Measurements from ENCODE around the gene QPCT. TPM values are rescaled to one million over a fixed set of nuclear protein-coding genes. Genes with fewer than 3 reads are reported as not detected.

Gene QPCT
- total and polyA plus RNA-seq, 2 of the 4 experiments (the other 2 are of a cell fraction), result 1.9 to 2.2 TPM

DNA sequence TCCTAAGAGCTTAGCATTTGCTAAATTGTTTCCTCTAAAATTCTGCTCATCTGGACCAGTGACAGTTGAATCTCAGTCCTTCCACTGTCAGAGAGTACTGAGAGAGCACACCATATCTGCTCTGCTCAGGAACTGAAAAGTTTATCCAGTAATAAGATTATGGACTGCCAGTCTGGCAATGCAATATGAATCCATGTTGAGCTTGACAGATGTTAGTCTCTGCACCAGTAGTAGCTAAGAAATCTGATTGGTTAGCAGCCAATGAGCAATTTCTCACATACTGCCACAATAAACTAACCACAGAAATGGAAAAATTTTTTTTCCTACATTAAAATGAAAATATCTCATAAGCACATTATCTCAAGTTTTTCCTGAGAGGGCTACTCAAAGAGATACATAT lies 22.1 kb upstream of the QPCT start:
- dilution Hi-C loops (cut with HindIII; ENCODE audit: low sequenced_read_pairs, unreplicated experiment) (no loop called here), intact Hi-C loops (cut with micrococcal nuclease) (loop anchor here (5.0 to 10.0 kb wide), 2 partner anchors 35 to 158 kb away; no protein-coding TSS in a partner anchor), in situ Hi-C loops (cut with MboI; ENCODE audit: low sequenced_read_pairs) (no loop called here)
- H2BK15ac ChIP-seq (ENCODE audit: low read depth, low read length), result no peak overlapping the region
- ChIA-PET CTCF (no interaction called here), POLR2A (ENCODE audit: unreplicated experiment) (interaction anchor here (0.6 kb wide), 1 partner anchor 694 kb away, joined by 4 read pairs; no protein-coding TSS in a partner anchor)
- H3K18ac ChIP-seq (ENCODE audit: low read depth, low read length), result no peak overlapping the region
- no peaks in the 10 kb centered on the region for H3K9me3 ChIP-seq (ENCODE audit: control insufficient read depth, insufficient read depth, low read length)
- no peaks in the 10 kb centered on the region for H3K36me3 ChIP-seq (ENCODE audit: control insufficient read depth, insufficient read depth, low read length)
- no peak overlapping the region for H4K91ac ChIP-seq (ENCODE audit: insufficient read depth, low read depth, low read length)
- H4K20me1 ChIP-seq (ENCODE audit: insufficient read depth, low read length), result peaks cover 13% of the 10 kb centered on the region; the same call in 1 of the 2 replicates
- H3K4me3 ChIP-seq (ENCODE audit: insufficient read depth, low read depth, low read length), result no peak overlapping the region
- H2AK5ac ChIP-seq (ENCODE audit: low read depth, low read length), result no peak overlapping the region
- H2AFZ ChIP-seq (replicated peaks; ENCODE audit: low read length, poor library complexity), result no peak overlapping the region
- no peak overlapping the region for H2BK20ac ChIP-seq (ENCODE audit: low read depth, low read length)
- ATAC-seq (ENCODE audit: low read depth) (no peak), DNase-seq (peak; percentile 43)
- H3K27ac ChIP-seq (ENCODE audit: insufficient read depth, low read length), result no peak overlapping the region
- H2AK9ac ChIP-seq (replicated peaks; ENCODE audit: low read depth, low read length, poor library complexity), result no peak overlapping the region
- peaks cover 8% of the 10 kb centered on the region for H3K4me1 ChIP-seq (ENCODE audit: control insufficient read depth, insufficient read depth, low read length)
- no peak overlapping the region for H4K5ac ChIP-seq (ENCODE audit: low read depth, low read length)
- TF ChIP-seq BHLHE40 (IDR thresholded peaks at IDR 0.05; ENCODE audit: low read depth, low read length) (no peak), RAD21 (IDR thresholded peaks at IDR 0.05; ENCODE audit: low read length) (no peak), CHD1 (IDR thresholded peaks at IDR 0.05; ENCODE audit: low read depth, low read length) (no peak), SMC3 (IDR thresholded peaks at IDR 0.05; ENCODE audit: low read depth, low read length) (no peak), RFX5 (IDR thresholded peaks at IDR 0.05; ENCODE audit: low read depth, low read length) (no peak), CEBPB (IDR thresholded peaks at IDR 0.05; ENCODE audit: low read depth, low read length) (no peak), FOS (IDR thresholded peaks at IDR 0.05; ENCODE audit: low read depth, low read length) (no peak), MAFK (IDR thresholded peaks at IDR 0.05; ENCODE audit: low read depth, low read length) (no peak), MXI1 (IDR thresholded peaks at IDR 0.05; ENCODE audit: borderline replicate concordance, low read depth, low read length) (no peak)
- TF ChIP-seq, protein P1, sequence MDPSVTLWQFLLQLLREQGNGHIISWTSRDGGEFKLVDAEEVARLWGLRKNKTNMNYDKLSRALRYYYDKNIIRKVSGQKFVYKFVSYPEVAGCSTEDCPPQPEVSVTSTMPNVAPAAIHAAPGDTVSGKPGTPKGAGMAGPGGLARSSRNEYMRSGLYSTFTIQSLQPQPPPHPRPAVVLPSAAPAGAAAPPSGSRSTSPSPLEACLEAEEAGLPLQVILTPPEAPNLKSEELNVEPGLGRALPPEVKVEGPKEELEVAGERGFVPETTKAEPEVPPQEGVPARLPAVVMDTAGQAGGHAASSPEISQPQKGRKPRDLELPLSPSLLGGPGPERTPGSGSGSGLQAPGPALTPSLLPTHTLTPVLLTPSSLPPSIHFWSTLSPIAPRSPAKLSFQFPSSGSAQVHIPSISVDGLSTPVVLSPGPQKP (IDR thresholded peaks at IDR 0.05; ENCODE audit: borderline replicate concordance, low read depth, low read length), result no peak
- no peak overlapping the region for H3K56ac ChIP-seq (ENCODE audit: extremely low read depth, insufficient read depth, low read length)
- H3K9ac ChIP-seq (ENCODE audit: low read depth, low read length), result no peak overlapping the region
- no peak overlapping the region for H2BK120ac ChIP-seq (ENCODE audit: low read depth, low read length)
- H3K4ac ChIP-seq (ENCODE audit: low read depth, low read length), result no peak overlapping the region
- no peak overlapping the region for H3K14ac ChIP-seq (replicated peaks; ENCODE audit: low read depth, low read length)
- H3K9me1 ChIP-seq (ENCODE audit: insufficient read depth, low read length), result no peaks in the 10 kb centered on the region
- peaks cover 24 to 56% of the 10 kb centered on the region in 2 experiments for H3K79me1 ChIP-seq (ENCODE audit: low read depth in 1 of 2, low read length in 2 of 2)
- no TSS peak for BruUV-seq (replicated peaks)
- no peak overlapping the region for H3K23ac ChIP-seq (ENCODE audit: low read depth, low read length)
- H3K4me2 ChIP-seq (ENCODE audit: low read depth, low read length), result peak overlapping the region; percentile 20; the same call in 1 of the 2 replicates
- H4K8ac ChIP-seq (ENCODE audit: low read depth in 2 of 2, low read length in 2 of 2), result no peak overlapping the region
- H3K27me3 ChIP-seq (ENCODE audit: control insufficient read depth, insufficient read depth, low read length), result no peaks in the 10 kb centered on the region
- H2BK5ac ChIP-seq (ENCODE audit: low read depth, low read length, poor library complexity, severe bottlenecking), result no peak overlapping the region

All from IMR-90 (cell line).